Nephron (organoid): ENCODE measurements around the gene SINHCAF.
A peak's percentile ranks its signal among the peaks of the same experiment; 100 is the strongest.
"Not testable (repeated sequence)": the region's sequence is repeated elsewhere in the genome, so short reads cannot be mapped to it uniquely, and the experiment has no call there.

Source experiments
- H3K27ac Mint-ChIP-seq, 3 experiments: 2 replicates each; pipeline ENCODE4 v1.8.0; 2020; ENCODE audit warnings: mixed read lengths in 3 of 3, mild to moderate bottlenecking in 2 of 3, moderate library complexity in 1 of 3
- H3K27me3 Mint-ChIP-seq: 2 replicates; pipeline ENCODE4 v1.8.0; 2021; ENCODE audit warnings: low read depth, mild to moderate bottlenecking, moderate library complexity, mixed read lengths
- H3K36me3 Mint-ChIP-seq: 2 replicates; pipeline ENCODE4 v1.8.0; 2020; ENCODE audit warnings: low read depth, mixed read lengths
- H3K4me1 Mint-ChIP-seq: 2 replicates; pipeline ENCODE4 v1.8.0; 2020; ENCODE audit warnings: mixed read lengths
- H3K4me3 Mint-ChIP-seq, 3 experiments: 2 replicates each; pipeline ENCODE4 v1.8.0; 2020; ENCODE audit warnings: mild to moderate bottlenecking in 3 of 3, mixed read lengths in 3 of 3, moderate library complexity in 2 of 3
- H3K9me3 Mint-ChIP-seq: 2 replicates; pipeline ENCODE4 v1.8.0; 2020; ENCODE audit warnings: mixed read lengths
- CTCF ChIP-seq, 3 experiments: fragments of 200-600 bp; sonication (generic); IDR thresholded peaks; one replicate each; pipeline ENCODE4 v1.5.0; 2021; ENCODE audit warnings: antibody characterized with exemption in 3 of 3; ENCODE audit not compliant: unreplicated experiment in 3 of 3

Gene SINHCAF

GRCh38 chr12:31251707-31252611, 74.0 kb downstream of the SINHCAF start:
- not testable (repeated sequence) for H3K36me3 Mint-ChIP-seq, H3K27me3 Mint-ChIP-seq, H3K4me3 Mint-ChIP-seq, H3K27ac Mint-ChIP-seq, H3K9me3 Mint-ChIP-seq, H3K4me1 Mint-ChIP-seq
- TF ChIP-seq CTCF (IDR thresholded peaks at IDR 0.05; ENCODE audit: unreplicated experiment in 3 of 3), result peak in 2 of 3 experiments; percentile 34 to 55

GRCh38 chr12:31250179-31250578, 75.8 kb downstream of the SINHCAF start:
- Mint-ChIP-seq H3K27me3 (peaks cover 8% of the 10 kb centered on the region), H3K9me3 (no peaks in the 10 kb centered on the region), H3K36me3 (no peaks in the 10 kb centered on the region), H3K4me1 (no peaks in the 10 kb centered on the region), H3K27ac (no peak overlapping the region), H3K4me3 (no peak overlapping the region)
- TF ChIP-seq CTCF (IDR thresholded peaks at IDR 0.05; ENCODE audit: unreplicated experiment in 3 of 3), result no peak

GRCh38 chr12:31249356-31249755, 76.6 kb downstream of the SINHCAF start:
- H3K9me3 Mint-ChIP-seq, result no peaks in the 10 kb centered on the region
- H3K27ac Mint-ChIP-seq, result no peak overlapping the region
- no peaks in the 10 kb centered on the region for H3K4me1 Mint-ChIP-seq
- H3K4me3 Mint-ChIP-seq, result no peak overlapping the region
- H3K36me3 Mint-ChIP-seq, result no peaks in the 10 kb centered on the region
- no peak for TF ChIP-seq CTCF (IDR thresholded peaks at IDR 0.05; ENCODE audit: unreplicated experiment in 3 of 3)
- peaks cover 8% of the 10 kb centered on the region for H3K27me3 Mint-ChIP-seq

- no peak overlapping the region for H3K4me3 Mint-ChIP-seq
- no peaks in the 10 kb centered on the region for H3K36me3 Mint-ChIP-seq
- no peak overlapping the region for H3K27ac Mint-ChIP-seq
- H3K9me3 Mint-ChIP-seq, result no peaks in the 10 kb centered on the region
- TF ChIP-seq CTCF (IDR thresholded peaks at IDR 0.05; ENCODE audit: unreplicated experiment in 3 of 3), result no peak
- H3K27me3 Mint-ChIP-seq, result peaks cover 4% of the 10 kb centered on the region
- H3K4me1 Mint-ChIP-seq, result no peaks in the 10 kb centered on the region
Measured at GRCh38 chr12:31248815-31249214, 77.1 kb downstream of the SINHCAF start.

- Mint-ChIP-seq H3K9me3 (no peaks in the 10 kb centered on the region), H3K27me3 (peaks cover 4% of the 10 kb centered on the region), H3K4me3 (no peak overlapping the region), H3K27ac (no peak overlapping the region), H3K4me1 (no peaks in the 10 kb centered on the region), H3K36me3 (no peaks in the 10 kb centered on the region)
- TF ChIP-seq CTCF (IDR thresholded peaks at IDR 0.05; ENCODE audit: unreplicated experiment in 3 of 3), result no peak
Measured at GRCh38 chr12:31248337-31248736, 77.6 kb downstream of the SINHCAF start.

- peaks cover 10% of the 10 kb centered on the region for H3K27me3 Mint-ChIP-seq
- no peak for TF ChIP-seq CTCF (IDR thresholded peaks at IDR 0.05; ENCODE audit: unreplicated experiment in 3 of 3)
- H3K36me3 Mint-ChIP-seq, result no peaks in the 10 kb centered on the region
- no peaks in the 10 kb centered on the region for H3K4me1 Mint-ChIP-seq
- no peak overlapping the region for H3K27ac Mint-ChIP-seq
- no peaks in the 10 kb centered on the region for H3K9me3 Mint-ChIP-seq
- H3K4me3 Mint-ChIP-seq, result no peak overlapping the region
Measured at GRCh38 chr12:31246470-31246850, 79.5 kb downstream of the SINHCAF start.
